Retinal pigment epithelial cell (primary cell): ENCODE measurements around the gene MOAP1.

Experiments used
- DNase-seq: peaks from one replicate; pipeline ENCODE4 v3.0.0-alpha.2; 2010; ENCODE audit warnings: low read depth
- H3K4me3 ChIP-seq: 2 replicates; pipeline ENCODE4 v1.5.1; 2011; ENCODE audit warnings: mild to moderate bottlenecking, low read length, control low read depth, moderate library complexity
- CTCF ChIP-seq: conservative IDR thresholded peaks from 2 replicates; pipeline ENCODE4 v1.5.1; 2011; ENCODE audit warnings: low read depth, low read length, control low read depth, inconsistent platforms

MOAP1 gene

GRCh38 chr14:93223565-93223964, 38.9 kb upstream of the MOAP1 start:
- no peak for TF ChIP-seq CTCF
- no peak overlapping the region for H3K4me3 ChIP-seq
- no peak for DNase-seq

- no peak overlapping the region for H3K4me3 ChIP-seq
- DNase-seq, result no peak
- no peak for TF ChIP-seq CTCF
Measured at GRCh38 chr14:93220509-93220908, 35.8 kb upstream of the MOAP1 start.

- DNase-seq, result no peak
- peak; percentile 80 for TF ChIP-seq CTCF
Measured at GRCh38 chr14:93219103-93219726, 34.5 kb upstream of the MOAP1 start.

GRCh38 chr14:93214598-93214997, 29.9 kb upstream of the MOAP1 start:
- no peak overlapping the region for H3K4me3 ChIP-seq
- no peak for DNase-seq

More at GRCh38 chr14:93219103-93219726, 34.5 kb upstream of the MOAP1 start:
- H3K4me3 ChIP-seq, result no peak overlapping the region

GRCh38 chr14:93212432-93212831, 27.7 kb upstream of the MOAP1 start:
- no peak overlapping the region for H3K4me3 ChIP-seq
- DNase-seq, result no peak
- TF ChIP-seq CTCF, result no peak

More at GRCh38 chr14:93214598-93214997, 29.9 kb upstream of the MOAP1 start:
- no peak for TF ChIP-seq CTCF

GRCh38 chr14:93207468-93208308, 23.0 kb upstream of the MOAP1 start:
- DNase-seq, result no peak
- H3K4me3 ChIP-seq, result peak overlapping the region; percentile 71
- TF ChIP-seq CTCF, result peak; percentile 57
